GM18951 (cell line): ENCODE measurements around the gene SPRED1.
"Not testable (repeated sequence)": the region's sequence is repeated elsewhere in the genome, so short reads cannot be mapped to it uniquely, and the experiment has no call there.

Source experiments
- POLR2A ChIP-seq: IDR thresholded peaks from 4 replicates; pipeline ENCODE4 v1.6.1; 2011; ENCODE audit warnings: mild to moderate bottlenecking; ENCODE audit not compliant: insufficient read length, insufficient read depth; ENCODE audit errors: extremely low read depth
- in situ Hi-C: fragments of 300-500 bp; cut with MboI; formaldehyde crosslinking; loops from one replicate; pipeline ENCODE4 v1.12.0; 2022; ENCODE audit warnings: low sequenced_read_pairs, mixed read lengths, inconsistent platforms; ENCODE audit not compliant: unreplicated experiment

Gene SPRED1

DNA sequence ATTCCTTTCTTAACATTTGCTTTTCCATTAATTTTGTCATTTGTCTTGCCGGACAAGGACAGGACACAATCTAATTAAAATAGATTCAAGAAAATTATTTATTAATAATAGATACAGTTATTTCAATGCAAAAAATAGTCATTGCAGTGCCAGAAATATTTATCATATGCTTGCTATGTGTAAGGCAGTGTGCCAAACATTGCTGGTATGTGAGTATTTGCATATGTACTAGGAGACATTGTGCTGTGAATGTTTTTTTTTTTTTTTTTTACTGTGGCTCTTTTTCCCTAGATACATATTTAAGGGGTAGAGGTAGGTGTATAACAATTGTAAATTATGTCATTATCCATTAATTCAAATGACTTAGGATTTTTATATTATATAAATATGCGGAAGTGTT, 23.3 kb downstream of the SPRED1 start:
- no peak for TF ChIP-seq POLR2A

DNA sequence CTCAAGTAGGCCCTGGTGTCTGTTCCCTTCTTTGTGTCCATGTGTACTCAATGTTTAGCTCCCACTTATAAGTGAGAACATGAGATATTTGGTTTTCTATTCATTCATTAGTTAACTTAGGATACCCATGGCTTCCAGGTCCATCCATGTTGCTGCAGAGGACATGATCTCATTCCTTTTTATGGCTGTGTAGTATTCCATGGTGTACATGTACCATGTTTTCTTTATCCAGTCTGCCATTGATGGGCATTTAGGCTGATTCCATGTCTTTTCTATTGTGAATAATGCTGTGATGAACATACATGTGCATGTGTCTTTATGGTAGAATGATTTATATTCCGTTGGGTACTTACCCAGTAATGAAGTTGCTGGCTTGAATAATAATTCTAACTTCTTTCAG, 24.6 kb downstream of the SPRED1 start:
- in situ Hi-C loops, result not testable (repeated sequence)

More for the DNA sequence above, 23.3 kb downstream of the SPRED1 start:
- in situ Hi-C loops, result no loop called here

DNA sequence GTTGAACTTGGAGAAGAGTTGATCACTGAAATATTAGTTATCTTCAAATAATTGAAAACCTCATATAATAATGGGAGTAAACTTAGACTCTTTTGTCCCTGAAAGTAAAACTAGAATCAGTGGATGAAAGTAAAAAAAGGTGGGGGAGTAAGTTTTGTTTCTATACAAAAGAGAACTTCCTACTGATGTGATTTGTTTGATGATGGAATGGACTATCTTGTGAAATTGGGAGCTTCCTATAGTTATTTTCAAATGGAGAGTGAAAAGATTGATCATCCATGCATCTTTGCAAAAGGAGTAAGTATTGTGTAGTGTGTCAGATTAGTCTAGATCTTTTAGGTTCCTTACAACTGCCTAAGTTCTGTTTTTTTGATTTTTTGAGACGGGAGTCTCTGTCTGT, 28.4 kb downstream of the SPRED1 start:
- in situ Hi-C loops, result no loop called here
- no peak for TF ChIP-seq POLR2A

DNA sequence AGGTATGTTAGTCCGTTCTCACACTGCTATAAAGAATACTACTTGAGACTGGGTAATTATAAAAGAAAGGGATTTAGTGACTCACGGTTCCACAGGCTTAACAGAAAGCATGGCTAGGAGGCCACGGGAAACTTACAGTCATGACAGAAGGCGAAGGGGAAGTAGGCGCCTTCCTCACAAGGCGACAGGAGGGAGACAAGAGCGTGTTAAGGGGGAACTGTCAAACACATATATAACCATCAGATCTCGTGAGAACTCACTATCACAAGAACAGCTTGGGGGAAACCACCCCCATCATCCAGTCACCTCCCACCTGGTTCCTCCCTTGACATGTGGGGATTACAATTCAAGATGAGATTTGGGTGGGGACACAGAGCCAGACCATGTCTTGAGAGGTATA, 30.4 kb downstream of the SPRED1 start:
- TF ChIP-seq POLR2A, result no peak
- in situ Hi-C loops, result no loop called here

DNA sequence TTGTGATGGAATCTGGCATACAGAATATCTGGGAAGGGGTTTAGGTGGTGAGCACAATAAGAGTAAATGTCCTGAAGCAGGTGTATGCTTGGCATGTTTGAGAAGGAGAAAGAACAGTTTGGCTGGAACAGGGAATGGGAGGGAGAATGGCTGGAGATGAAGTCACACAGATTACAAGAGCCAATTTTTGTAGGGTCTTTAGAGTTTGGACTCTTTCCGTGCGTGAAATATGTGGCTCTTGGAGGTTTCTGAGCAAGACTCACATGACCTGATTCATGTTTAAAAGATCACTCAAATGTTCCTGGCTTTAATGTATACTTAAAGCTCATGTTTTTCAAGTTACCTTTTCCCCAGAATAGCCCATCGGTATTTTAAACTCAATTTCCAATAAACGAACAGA, 32.8 kb downstream of the SPRED1 start:
- in situ Hi-C loops, result no loop called here
- no peak for TF ChIP-seq POLR2A

DNA sequence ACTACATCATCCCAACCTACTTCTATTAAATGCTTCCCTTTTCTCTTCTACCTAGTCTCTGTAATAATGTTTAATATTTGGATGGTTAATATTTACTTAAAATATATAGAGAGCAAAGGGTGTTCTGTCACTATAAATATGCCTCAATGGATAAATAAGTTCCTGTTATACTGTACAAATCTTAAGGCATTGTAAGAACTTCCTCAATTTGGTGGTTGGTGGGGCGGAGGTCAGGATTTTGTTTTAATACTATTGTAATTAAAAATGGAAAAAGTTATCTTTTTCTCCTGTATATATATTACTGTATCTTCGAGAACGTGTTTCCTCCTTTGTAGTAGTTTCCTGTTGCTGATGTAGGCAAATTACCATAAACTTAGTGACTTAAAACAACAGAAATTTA, 41.5 kb downstream of the SPRED1 start:
- in situ Hi-C loops, result no loop called here
- no peak for TF ChIP-seq POLR2A

DNA sequence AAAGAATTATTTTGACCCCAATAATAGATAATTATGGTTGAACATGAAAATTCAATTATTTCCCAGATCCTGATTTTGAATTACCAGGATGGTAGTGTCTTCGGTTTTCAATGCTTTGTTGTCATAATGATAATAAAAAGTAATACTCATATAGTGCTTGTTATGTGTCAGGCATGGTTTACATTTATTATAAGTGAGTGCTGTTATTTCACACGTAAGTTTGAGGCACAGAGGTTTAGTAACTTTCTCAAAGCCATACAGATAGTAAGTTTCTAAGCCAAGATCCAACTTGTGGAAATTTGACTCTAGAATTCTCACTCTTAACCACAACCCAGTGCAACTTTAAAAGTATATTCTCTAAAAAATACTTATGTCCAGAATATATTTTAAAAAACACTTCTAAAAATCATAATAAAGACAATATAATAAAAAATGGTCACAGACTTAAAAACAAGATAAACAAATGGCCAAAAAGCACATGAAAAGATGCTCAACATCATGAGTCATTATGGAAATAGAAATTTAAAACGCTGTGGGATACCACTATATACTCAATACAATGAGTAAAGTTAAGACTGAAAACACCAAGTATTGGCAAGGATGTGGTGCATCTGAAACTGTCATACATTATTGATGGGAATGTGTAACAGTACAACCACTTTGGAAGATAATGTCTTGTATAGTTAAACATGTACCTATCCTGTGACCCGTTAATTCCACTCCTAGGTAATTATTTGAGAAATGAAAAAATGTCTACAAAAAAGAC, 45.2 kb downstream of the SPRED1 start:
- in situ Hi-C loops, result no loop called here
- TF ChIP-seq POLR2A, result no peak

DNA sequence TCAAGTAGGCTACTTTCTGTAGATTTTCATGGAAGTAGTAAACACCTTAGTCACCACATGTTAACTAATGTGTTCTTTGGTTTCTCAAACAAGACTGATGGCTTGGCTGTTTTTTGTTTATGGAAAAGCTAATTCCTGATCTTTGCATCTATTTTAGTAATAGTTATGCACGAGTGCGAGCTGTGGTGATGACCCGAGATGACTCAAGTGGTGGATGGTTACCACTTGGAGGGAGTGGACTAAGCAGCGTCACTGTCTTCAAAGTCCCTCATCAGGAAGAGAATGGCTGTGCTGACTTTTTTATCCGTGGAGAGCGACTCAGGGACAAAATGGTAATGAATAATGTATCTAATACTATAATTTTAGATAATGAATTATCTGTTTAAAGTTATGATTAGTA, 46.6 kb downstream of the SPRED1 start:
- in situ Hi-C loops, result no loop called here
- TF ChIP-seq POLR2A, result no peak

DNA sequence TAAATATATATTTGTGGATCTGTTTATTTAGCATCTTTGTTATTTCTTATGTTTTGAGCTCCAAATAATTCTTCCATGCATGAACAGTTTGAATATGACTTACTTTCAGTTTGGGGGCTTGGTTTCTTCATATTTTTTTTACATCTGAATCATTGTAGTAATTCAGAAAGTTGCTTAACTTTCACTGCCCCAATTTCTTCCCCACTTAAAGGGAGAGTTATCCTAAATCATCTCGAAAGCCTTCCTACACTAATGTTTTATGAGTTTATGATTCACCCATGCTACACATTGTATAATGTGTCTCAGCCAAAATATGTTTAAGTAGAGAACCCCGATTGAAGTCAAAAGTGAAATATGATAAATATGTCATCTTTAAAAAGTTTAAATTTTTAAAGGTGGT, 47.8 kb downstream of the SPRED1 start:
- TF ChIP-seq POLR2A, result no peak
- in situ Hi-C loops, result no loop called here

DNA sequence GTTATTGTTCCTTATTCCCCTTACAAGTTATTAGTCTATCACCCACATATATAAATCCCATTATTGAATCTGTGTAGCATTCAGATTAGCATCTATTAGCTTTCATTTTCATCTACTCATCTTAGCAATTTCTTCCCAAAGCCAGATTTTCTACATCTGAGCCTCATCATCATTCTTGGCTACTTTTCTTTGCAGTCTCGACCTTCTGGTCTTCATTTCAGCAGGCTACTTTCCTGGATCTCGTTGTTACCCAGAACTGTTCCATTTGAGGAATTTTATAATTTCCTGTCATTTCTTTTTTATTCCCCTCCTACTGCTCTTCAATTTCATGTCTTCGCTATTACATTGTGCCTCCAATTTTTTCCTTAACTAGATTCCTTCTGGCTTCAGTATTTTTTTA, 51.8 kb downstream of the SPRED1 start:
- in situ Hi-C loops, result no loop called here
- TF ChIP-seq POLR2A, result no peak

DNA sequence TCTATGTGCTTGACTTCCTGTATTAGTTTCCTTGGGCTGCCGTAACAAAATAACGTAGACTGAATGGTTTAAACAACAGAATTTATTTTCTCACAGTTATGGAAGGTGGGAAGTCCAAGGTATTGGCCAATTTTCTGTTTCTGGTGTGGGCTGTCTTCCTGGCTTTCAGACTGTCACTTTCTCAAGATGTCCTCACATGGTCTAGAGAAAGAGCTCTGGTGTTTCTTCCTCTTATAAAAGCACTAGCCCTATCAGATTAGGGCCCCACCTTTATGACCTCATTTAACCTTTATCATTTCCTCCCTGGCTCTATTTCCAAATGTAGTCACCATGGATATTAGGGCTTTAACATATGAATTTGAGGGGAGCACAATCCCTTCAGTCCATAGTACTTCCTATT, 54.6 kb downstream of the SPRED1 start:
- in situ Hi-C loops, result no loop called here
- TF ChIP-seq POLR2A, result no peak

DNA sequence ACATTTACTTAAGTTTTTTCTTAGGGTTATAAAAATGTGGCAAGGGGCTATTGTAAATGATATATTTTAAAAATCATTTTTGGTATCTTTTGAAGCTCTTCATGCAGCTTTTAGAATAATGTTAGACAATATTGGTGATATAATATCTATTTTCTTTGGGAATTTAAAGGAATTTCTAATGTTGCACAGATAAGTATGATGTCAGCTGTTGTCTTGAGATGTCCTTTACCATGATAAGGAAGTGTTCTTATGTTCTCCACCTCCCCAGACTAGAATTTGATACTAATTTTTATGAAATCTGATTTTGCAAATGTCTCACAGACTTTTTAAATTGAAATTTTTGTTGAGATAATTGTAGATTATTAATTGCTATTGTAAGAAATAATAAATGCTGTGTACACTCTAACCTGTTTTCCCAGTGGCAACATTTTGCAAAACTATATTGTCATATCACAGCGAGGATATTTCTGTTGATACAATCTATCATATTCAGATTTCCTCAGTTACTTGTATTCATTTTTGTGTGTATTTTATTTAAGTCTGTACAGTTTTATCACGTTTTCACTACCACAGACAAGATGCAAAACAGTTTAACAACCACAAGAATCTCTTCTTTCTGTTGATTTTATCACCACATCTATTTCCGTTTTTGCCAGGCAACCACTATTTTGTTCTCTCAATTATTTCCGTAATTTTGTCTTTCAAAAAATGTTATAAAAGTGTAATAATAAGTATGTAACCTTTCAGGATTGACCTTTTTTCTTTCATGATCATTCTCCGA, 55.4 kb downstream of the SPRED1 start:
- in situ Hi-C loops, result no loop called here
- TF ChIP-seq POLR2A, result no peak

DNA sequence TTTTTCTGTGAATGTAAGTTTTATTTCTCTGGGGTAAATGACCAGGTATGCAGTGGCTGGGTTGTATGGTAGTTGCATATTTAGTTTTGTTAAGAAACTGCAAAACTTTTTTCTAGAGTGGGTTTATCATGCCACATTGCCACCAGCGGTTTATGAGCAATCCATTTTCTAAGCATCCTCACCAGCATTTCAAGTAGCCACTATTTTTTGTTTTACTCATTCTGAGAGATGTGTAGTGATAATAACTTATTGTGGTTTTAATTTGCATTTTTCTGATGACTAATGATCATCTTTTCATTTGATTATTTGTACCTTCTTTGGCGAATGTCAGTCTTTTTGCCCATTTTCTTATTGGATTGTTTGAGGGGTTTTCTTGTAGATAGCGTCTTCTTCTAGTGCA, 56.2 kb downstream of the SPRED1 start:
- TF ChIP-seq POLR2A, result no peak
- in situ Hi-C loops, result no loop called here

DNA sequence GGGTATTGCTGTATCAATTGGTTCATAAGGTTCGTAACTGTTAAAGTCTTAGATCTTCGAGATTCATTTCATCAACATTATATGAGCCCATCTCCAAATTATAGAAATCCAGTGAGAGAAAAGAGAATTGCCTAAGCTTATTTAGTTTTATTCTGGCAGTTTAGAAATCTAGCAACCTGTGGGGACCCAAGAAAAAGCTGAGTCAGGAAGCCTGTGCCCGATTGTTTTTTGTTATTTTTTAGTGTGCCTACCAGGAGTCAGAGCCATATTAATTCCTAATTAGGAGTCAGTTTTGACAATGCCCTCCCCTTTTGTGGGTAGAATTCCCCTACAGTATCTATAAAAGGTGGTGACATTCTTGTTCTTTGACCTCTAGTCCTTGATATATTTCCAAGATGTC, 59.6 kb downstream of the SPRED1 start:
- in situ Hi-C loops, result no loop called here
- TF ChIP-seq POLR2A, result no peak
